ENCODE data around the gene CNBD2. TPM values are rescaled to one million over a fixed set of nuclear protein-coding genes. Genes with fewer than 3 reads are reported as not detected.
A peak's percentile ranks its signal among the peaks of the same experiment; 100 is the strongest.
"Not testable (repeated sequence)": the region's sequence is repeated elsewhere in the genome, so short reads cannot be mapped to it uniquely, and the experiment has no call there.

Gene CNBD2
- total RNA-seq, 1 donor from 2014 or later, result 2.1 TPM

GRCh38 chr20:36064658-36065426 is 96.5 kb downstream of the CNBD2 start:
- TF ChIP-seq, protein P1, sequence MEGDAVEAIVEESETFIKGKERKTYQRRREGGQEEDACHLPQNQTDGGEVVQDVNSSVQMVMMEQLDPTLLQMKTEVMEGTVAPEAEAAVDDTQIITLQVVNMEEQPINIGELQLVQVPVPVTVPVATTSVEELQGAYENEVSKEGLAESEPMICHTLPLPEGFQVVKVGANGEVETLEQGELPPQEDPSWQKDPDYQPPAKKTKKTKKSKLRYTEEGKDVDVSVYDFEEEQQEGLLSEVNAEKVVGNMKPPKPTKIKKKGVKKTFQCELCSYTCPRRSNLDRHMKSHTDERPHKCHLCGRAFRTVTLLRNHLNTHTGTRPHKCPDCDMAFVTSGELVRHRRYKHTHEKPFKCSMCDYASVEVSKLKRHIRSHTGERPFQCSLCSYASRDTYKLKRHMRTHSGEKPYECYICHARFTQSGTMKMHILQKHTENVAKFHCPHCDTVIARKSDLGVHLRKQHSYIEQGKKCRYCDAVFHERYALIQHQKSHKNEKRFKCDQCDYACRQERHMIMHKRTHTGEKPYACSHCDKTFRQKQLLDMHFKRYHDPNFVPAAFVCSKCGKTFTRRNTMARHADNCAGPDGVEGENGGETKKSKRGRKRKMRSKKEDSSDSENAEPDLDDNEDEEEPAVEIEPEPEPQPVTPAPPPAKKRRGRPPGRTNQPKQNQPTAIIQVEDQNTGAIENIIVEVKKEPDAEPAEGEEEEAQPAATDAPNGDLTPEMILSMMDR (conservative IDR thresholded peaks at IDR 0.05; ENCODE audit: low read depth, low read length), result no peak
- DNase-seq (ENCODE audit: low read depth), result peak; percentile 77
- peak overlapping the region; percentile 55 for H3K4me3 ChIP-seq (ENCODE audit: low read depth, low read length)

DNA sequence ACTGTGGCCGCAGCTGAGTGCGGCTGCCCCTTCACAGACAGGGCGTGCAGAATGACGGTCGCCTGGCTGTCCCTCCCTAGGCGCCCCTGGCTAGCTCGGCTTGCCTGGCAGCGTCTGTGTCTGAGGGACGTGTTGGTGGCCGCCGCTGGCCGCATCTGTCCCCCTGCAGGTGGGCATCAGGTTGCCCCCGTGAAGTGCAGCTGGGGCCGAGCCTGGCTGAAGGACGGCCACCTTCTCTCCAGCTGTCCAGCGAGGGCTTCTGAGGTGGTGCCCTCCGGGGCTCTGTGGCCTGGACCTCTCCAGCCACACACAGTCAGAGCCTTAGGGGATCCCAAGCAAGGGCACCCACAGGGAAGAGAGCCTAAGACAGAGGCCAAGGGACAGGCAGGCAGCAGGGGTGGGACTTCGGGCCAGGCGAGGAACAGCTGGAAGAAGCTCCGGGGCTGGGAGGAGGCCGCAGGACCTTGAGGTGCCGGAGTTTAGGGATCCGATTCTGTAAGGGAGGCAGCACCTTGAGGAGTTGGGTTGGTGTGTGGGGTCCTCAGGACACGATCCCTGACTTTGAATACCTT is 97.1 kb downstream of the CNBD2 start:
- peak overlapping the region; percentile 55 for H3K4me3 ChIP-seq (ENCODE audit: low read depth, low read length)
- DNase-seq (ENCODE audit: low read depth), result no peak
- TF ChIP-seq, protein P1 (conservative IDR thresholded peaks at IDR 0.05; ENCODE audit: low read depth, low read length), result no peak

GRCh38 chr20:36066777-36067176 is 98.4 kb downstream of the CNBD2 start:
- TF ChIP-seq, protein P1 (conservative IDR thresholded peaks at IDR 0.05; ENCODE audit: low read depth, low read length), result no peak
- no peak for DNase-seq (ENCODE audit: low read depth)
- H3K4me3 ChIP-seq (ENCODE audit: low read depth, low read length), result no peak overlapping the region

DNA sequence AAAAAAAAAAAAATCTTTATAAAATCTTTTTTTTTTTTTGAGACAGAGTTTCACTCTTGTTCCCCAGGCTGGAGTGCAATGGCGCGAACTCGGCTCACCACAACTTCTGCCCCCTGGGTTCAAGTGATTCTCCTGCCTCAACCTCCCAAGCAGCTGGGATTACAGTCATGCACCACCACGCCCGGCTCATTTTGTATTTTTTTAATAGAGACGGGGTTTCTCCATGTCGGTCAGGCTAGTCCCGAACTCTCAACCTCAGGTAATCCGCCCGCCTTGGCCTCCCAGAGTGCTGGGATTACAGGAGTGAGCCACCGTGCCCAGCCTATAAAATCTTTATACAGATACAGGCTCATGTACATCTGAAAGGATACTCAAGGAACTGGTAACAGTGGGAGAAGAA is 100.1 kb downstream of the CNBD2 start:
- not testable (repeated sequence) for DNase-seq (ENCODE audit: low read depth); H3K4me3 ChIP-seq (ENCODE audit: low read depth, low read length)

DNA sequence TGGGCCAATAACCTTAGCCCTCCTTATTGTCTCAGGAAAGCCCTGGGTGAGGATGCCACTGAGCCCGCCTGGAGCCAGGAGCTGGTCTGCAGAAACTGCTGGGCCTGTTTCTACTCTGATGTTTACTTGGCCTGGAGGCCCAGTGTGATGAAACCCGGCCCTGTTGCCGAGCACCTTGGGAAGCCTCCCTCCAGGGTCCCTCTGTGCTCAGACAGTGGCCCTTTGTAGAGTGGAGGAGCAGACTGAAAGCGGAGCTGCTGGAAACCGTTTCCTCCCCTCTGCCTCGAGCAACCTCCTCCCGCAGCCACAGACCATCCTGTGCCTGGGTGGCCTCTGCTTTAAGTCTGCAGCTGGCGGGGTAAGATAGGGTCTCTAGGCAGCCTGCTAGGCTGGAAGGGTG is 102.1 kb downstream of the CNBD2 start:
- no peak for DNase-seq (ENCODE audit: low read depth)
- no peak overlapping the region for H3K4me3 ChIP-seq (ENCODE audit: low read depth, low read length)
- TF ChIP-seq, protein P1 (conservative IDR thresholded peaks at IDR 0.05; ENCODE audit: low read depth, low read length), result no peak

DNA sequence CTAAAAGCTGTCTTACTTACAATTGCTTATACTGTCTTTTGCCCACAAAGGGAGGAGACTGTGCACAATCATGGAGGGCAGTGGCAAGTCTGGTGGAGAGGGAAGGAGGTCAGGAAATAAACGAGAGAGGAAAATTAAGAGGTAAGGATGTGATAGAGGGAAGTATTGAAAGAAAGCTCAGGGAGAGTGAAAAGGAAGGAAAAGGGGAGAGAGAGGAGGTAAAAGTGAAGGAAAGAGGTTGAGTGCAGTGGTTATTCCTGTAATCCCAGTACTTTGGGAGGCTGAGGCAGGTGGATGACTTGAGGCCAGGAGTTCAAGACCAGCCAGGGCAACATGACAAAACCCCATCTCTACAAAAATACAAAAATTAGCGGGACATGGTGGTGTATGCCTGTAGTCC is 103.5 kb downstream of the CNBD2 start:
- no peak for DNase-seq (ENCODE audit: low read depth)
- H3K4me3 ChIP-seq (ENCODE audit: low read depth, low read length), result no peak overlapping the region
- TF ChIP-seq, protein P1 (conservative IDR thresholded peaks at IDR 0.05; ENCODE audit: low read depth, low read length), result no peak

DNA sequence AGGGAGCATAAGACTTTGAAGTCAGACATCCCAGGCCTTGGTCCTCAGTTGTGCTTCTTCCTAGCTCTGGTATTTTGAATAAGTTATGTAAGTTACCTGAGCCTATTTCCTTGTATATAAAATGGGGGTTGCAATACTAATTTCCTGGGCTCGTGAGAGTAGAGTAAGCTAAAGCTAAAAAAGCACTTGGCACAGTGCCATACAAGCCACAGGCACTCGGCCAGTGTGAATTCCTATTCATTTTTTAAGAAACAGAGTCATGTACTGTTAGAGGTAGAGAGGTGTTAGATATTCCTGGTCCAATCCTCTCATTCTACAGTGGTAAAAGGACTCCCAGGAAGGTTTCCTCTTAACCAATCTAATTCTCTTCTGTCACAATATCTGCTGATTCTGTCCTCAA is 106.6 kb downstream of the CNBD2 start:
- no peak for DNase-seq (ENCODE audit: low read depth)
- TF ChIP-seq, protein P1 (conservative IDR thresholded peaks at IDR 0.05; ENCODE audit: low read depth, low read length), result no peak
- H3K4me3 ChIP-seq (ENCODE audit: low read depth, low read length), result no peak overlapping the region

DNA sequence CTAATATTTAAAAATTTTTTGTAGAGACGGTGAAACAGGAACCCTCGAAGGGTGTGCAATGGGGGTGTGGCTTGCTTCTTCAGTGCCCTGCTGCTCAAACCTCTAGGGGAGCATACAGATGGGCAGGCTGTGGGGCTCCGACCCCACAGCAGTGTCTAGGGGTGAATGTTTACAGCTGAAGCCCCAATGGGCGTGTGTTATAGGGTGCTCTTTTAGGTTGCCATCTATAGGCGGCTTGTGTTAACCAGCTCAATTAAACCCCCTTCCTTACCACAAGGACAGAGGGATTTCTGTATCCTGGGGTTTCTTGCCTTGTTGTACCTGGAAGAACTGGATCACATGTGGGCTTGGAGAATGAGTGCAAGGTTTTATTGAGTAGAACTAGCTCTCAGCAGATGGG is 109.4 kb downstream of the CNBD2 start:
- not testable (repeated sequence) for H3K4me3 ChIP-seq (ENCODE audit: low read depth, low read length); DNase-seq (ENCODE audit: low read depth)
